ENCODE data around the gene RBM33.

GRCh38 chr7:155780884-155781283 lies 136.4 kb downstream of the RBM33 start:
- TF ChIP-seq ZNF384 (IDR thresholded peaks at IDR 0.05) (no peak), FOXM1 (IDR thresholded peaks at IDR 0.05; ENCODE audit: borderline replicate concordance) (no peak), ARNT (IDR thresholded peaks at IDR 0.05) (no peak), HDGF (IDR thresholded peaks at IDR 0.05; ENCODE audit: borderline replicate concordance) (no peak), CTBP1 (IDR thresholded peaks at IDR 0.05; ENCODE audit: borderline replicate concordance) (no peak)
